Measurements from ENCODE around the gene ZNF275. TPM values are rescaled to one million over a fixed set of nuclear protein-coding genes. Genes with fewer than 3 reads are reported as not detected.

ZNF275 gene
- total RNA-seq, 3 donors from 2014 or later (not counting 1 experiment from before 2014, with no cell fraction given): 9.1 to 17.4 (median 17.3) TPM

DNA sequence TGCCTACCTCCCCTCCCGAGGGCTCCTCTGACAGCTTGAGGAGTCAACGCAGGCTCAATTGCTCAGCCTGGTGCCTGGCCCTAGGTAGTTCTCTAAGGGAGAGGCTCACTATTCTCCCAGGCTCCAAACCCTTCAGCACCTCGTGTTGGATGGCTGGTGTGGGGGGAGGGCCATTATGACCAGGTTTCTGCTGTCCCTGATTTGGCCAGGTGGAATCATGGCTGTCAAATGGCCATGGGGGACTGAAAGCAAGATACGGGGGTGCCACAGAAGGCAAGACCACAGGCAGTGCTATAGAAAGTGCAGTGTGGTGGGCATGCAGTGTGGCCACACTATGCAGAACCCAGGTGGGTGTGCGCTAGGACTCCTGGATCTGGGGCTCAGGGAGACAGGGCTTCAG is 21.9 kb upstream of the ZNF275 start:
- DNase-seq: no peak
- WGBS (ENCODE audit: insufficient coverage): 96% methylated on average over 3 of the region's 5 CpGs
- no peaks in the 10 kb centered on the region for H3K9me3 ChIP-seq (ENCODE audit: control insufficient read depth, insufficient read depth, low read length)

DNA sequence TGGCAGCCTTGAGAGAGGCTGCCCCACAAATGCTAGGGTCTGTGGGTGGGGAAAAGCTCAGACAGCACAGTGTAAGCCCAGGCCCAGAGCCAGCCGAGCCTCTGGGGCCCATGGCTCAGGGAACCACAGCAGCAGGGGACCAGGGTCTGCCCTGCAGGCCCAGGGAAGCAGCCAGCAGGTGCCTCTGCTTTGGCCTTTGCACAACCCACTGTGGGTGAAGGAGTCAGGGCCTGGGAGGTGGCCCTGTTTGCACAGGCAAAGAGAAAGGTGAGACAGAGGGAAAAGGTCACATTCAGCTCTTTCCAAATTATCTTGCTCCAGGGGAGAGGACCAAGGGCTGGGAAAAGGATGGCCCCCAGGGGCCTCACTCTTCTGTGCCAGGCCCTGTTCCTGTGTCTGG is 21.1 kb upstream of the ZNF275 start:
- intact Hi-C loops (cut with micrococcal nuclease): no loop called here
- Mint-ChIP-seq H3K4me3 (no peak overlapping the region), H3K4me1 (no peaks in the 10 kb centered on the region), H3K36me3 (no peaks in the 10 kb centered on the region), H3K27me3 (ENCODE audit: low read depth in 2 of 2) (peaks cover 0 to under 1% of the 10 kb centered on the region in 2 donors), H3K27ac (no peak overlapping the region), H3K9me3 (no peaks in the 10 kb centered on the region)
- ATAC-seq (no peak), DNase-seq (no peak)
- 100% methylated on average over 1 of the region's 1 CpG for WGBS (ENCODE audit: insufficient coverage)
- Histone ChIP-seq H3K9me3 (ENCODE audit: control insufficient read depth, insufficient read depth, low read length) (no peaks in the 10 kb centered on the region), H3K36me3 (ENCODE audit: control insufficient read depth, insufficient read depth, low read length) (no peaks in the 10 kb centered on the region), H3K27me3 (ENCODE audit: control insufficient read depth, insufficient read depth, low read length) (no peaks in the 10 kb centered on the region), H3K27ac (ENCODE audit: low read length) (no peak overlapping the region), H3K4me1 (ENCODE audit: control insufficient read depth, insufficient read depth, low read length) (no peaks in the 10 kb centered on the region), H3K4me3 (ENCODE audit: low read length) (no peak overlapping the region)
- TF ChIP-seq, protein P1, sequence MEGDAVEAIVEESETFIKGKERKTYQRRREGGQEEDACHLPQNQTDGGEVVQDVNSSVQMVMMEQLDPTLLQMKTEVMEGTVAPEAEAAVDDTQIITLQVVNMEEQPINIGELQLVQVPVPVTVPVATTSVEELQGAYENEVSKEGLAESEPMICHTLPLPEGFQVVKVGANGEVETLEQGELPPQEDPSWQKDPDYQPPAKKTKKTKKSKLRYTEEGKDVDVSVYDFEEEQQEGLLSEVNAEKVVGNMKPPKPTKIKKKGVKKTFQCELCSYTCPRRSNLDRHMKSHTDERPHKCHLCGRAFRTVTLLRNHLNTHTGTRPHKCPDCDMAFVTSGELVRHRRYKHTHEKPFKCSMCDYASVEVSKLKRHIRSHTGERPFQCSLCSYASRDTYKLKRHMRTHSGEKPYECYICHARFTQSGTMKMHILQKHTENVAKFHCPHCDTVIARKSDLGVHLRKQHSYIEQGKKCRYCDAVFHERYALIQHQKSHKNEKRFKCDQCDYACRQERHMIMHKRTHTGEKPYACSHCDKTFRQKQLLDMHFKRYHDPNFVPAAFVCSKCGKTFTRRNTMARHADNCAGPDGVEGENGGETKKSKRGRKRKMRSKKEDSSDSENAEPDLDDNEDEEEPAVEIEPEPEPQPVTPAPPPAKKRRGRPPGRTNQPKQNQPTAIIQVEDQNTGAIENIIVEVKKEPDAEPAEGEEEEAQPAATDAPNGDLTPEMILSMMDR (IDR thresholded peaks at IDR 0.05): no peak

More for the DNA sequence above, 21.9 kb upstream of the ZNF275 start:
- Mint-ChIP-seq H3K27ac (no peak overlapping the region), H3K36me3 (no peaks in the 10 kb centered on the region), H3K4me1 (no peaks in the 10 kb centered on the region), H3K4me3 (no peak overlapping the region), H3K9me3 (no peaks in the 10 kb centered on the region), H3K27me3 (ENCODE audit: low read depth in 2 of 2) (peaks cover 0 to 6% of the 10 kb centered on the region in 2 donors)
- Histone ChIP-seq H3K4me3 (ENCODE audit: low read length) (no peak overlapping the region), H3K4me1 (ENCODE audit: control insufficient read depth, insufficient read depth, low read length) (no peaks in the 10 kb centered on the region), H3K36me3 (ENCODE audit: control insufficient read depth, insufficient read depth, low read length) (no peaks in the 10 kb centered on the region), H3K27ac (ENCODE audit: low read length) (no peak overlapping the region), H3K27me3 (ENCODE audit: control insufficient read depth, insufficient read depth, low read length) (no peaks in the 10 kb centered on the region)
- ATAC-seq: no peak
- TF ChIP-seq, protein P1 (IDR thresholded peaks at IDR 0.05): no peak
- intact Hi-C loops (cut with micrococcal nuclease): no loop called here

DNA sequence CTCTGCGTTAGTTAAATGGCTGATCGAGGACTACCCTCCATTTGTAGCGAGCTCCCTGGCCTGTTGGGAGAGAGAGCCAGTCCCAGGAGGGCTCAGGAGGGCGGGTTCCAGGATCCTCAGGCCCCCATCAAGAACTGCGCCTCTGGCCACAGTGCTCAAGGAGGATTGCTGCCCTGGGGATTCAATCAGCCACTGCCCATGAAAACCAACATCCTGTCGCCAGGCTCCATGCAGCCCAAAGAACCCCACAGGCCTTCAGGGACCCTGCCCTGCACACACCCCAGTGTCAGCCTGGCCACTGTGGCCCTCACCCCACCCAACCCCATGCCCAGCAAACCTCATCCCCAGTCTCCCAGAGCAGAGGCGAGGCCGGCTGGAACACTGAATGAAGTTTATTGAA is 16.6 kb upstream of the ZNF275 start:
- Mint-ChIP-seq H3K4me3 (no peak overlapping the region), H3K4me1 (no peaks in the 10 kb centered on the region), H3K9me3 (no peaks in the 10 kb centered on the region), H3K36me3 (no peaks in the 10 kb centered on the region), H3K27ac (no peak overlapping the region), H3K27me3 (ENCODE audit: low read depth in 2 of 2) (peaks cover 0 to 8% of the 10 kb centered on the region in 2 donors)
- Histone ChIP-seq H3K27ac (ENCODE audit: low read length) (no peak overlapping the region), H3K27me3 (ENCODE audit: control insufficient read depth, insufficient read depth, low read length) (peaks cover 2% of the 10 kb centered on the region), H3K4me3 (ENCODE audit: low read length) (no peak overlapping the region), H3K36me3 (ENCODE audit: control insufficient read depth, insufficient read depth, low read length) (no peaks in the 10 kb centered on the region), H3K9me3 (ENCODE audit: control insufficient read depth, insufficient read depth, low read length) (no peaks in the 10 kb centered on the region), H3K4me1 (ENCODE audit: control insufficient read depth, insufficient read depth, low read length) (no peaks in the 10 kb centered on the region)
- no peak for DNase-seq
- intact Hi-C loops (cut with micrococcal nuclease): no loop called here
- ATAC-seq: no peak
- TF ChIP-seq, protein P1 (IDR thresholded peaks at IDR 0.05): no peak
- WGBS (ENCODE audit: insufficient coverage): 87% methylated on average over 6 of the region's 8 CpGs

DNA sequence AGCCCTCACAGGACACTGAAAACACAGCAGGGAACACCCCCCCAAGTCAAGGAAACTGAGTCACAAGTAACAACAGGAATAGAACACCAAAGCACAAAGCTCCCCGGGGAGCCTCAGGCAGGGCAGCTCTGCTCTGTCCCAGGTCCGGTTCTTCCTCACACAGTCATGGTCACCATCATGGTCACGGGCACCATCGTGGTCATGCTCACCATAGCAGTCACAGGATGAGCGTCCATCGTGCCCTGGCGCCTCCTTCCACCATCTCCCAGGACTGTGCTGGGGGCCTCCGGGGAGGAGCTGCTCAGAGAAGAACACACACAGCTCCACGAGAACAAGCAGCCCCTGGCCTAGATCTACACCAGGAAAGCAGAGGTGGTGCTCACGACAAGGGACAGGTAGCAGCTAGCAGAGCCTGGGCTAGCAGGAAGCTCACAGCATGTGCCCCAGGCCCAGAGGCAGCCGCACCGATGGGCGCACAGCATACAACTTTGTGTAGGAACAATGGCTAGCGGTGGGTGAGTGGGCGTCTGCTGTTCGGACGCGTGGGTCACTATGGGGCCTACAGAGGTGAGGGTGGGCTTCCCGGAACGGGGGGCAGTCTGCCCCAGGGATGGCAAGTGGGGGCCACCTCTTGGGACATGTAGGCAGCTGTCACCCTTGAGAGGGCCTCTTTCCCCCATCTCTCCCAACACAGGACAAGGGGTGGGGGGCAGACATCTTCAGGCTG is 15.8 kb upstream of the ZNF275 start:
- 91% methylated on average over 19 of the region's 20 CpGs for WGBS (ENCODE audit: insufficient coverage)
- intact Hi-C loops (cut with micrococcal nuclease): no loop called here
- no peaks in the 10 kb centered on the region for H3K36me3 Mint-ChIP-seq
- Histone ChIP-seq H3K4me1 (ENCODE audit: control insufficient read depth, insufficient read depth, low read length) (no peaks in the 10 kb centered on the region), H3K9me3 (ENCODE audit: control insufficient read depth, insufficient read depth, low read length) (no peaks in the 10 kb centered on the region), H3K36me3 (ENCODE audit: control insufficient read depth, insufficient read depth, low read length) (no peaks in the 10 kb centered on the region), H3K4me3 (ENCODE audit: low read length) (no peak overlapping the region), H3K27me3 (ENCODE audit: control insufficient read depth, insufficient read depth, low read length) (peaks cover 2% of the 10 kb centered on the region), H3K27ac (ENCODE audit: low read length) (no peak overlapping the region)
- no peaks in the 10 kb centered on the region for H3K4me1 Mint-ChIP-seq
- H3K9me3 Mint-ChIP-seq: no peaks in the 10 kb centered on the region
- no peak overlapping the region for H3K4me3 Mint-ChIP-seq
- peaks cover 0 to 8% of the 10 kb centered on the region in 2 donors for H3K27me3 Mint-ChIP-seq (ENCODE audit: low read depth in 2 of 2)
- DNase-seq (no peak), ATAC-seq (no peak)
- no peak overlapping the region for H3K27ac Mint-ChIP-seq
- TF ChIP-seq, protein P1 (IDR thresholded peaks at IDR 0.05): no peak
